Gastroesophageal sphincter (tissue), 3 donors: ENCODE measurements around the gene ALS2.

Experiments
- EP300 ChIP-seq: sonication (generic); formaldehyde crosslinking; IDR thresholded peaks from one replicate; pipeline ENCODE4 v1.6.1; 2017; ENCODE audit warnings: antibody characterized with exemption, mild to moderate bottlenecking
- POLR2A ChIP-seq, 2 donors: fragments of 450-650 bp; IDR thresholded peaks; one replicate each; pipeline ENCODE4 v1.6.1; 2017; ENCODE audit warnings: antibody characterized with exemption in 2 of 2, mild to moderate bottlenecking in 2 of 2, moderate library complexity in 1 of 2
- TF ChIP-seq, protein P1 (sequence below), 4 experiments: fragments of 200-600 bp in 2 of 4; fragments of 450-650 bp in 2 of 4; sonication (generic) in 1 of 4; IDR thresholded peaks; one replicate each; pipeline ENCODE4 v1.5.1; 2017 to 2019; ENCODE audit warnings: antibody characterized with exemption in 4 of 4, mild to moderate bottlenecking in 2 of 4, moderate library complexity in 2 of 4

DNA sequence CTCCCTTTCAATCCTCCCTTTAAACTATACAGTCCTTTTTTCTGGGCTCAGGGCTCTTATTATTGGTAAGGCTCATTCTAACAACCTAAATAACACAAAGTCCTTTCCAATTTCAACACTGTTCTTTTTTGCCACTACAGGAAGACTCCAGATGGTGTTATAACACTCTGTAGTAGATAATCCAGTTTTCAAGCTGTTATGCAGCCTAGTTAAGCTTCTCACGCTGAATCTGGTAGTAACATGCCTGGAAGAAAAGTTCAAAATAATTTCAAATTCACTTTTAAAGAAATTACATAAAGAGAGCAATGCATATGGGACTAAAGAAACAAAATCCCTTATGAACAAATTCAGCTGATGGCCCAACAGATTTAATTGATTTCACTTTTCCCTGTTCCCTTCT lies 79.1 kb downstream of the ALS2 start:
- TF ChIP-seq, protein P1, sequence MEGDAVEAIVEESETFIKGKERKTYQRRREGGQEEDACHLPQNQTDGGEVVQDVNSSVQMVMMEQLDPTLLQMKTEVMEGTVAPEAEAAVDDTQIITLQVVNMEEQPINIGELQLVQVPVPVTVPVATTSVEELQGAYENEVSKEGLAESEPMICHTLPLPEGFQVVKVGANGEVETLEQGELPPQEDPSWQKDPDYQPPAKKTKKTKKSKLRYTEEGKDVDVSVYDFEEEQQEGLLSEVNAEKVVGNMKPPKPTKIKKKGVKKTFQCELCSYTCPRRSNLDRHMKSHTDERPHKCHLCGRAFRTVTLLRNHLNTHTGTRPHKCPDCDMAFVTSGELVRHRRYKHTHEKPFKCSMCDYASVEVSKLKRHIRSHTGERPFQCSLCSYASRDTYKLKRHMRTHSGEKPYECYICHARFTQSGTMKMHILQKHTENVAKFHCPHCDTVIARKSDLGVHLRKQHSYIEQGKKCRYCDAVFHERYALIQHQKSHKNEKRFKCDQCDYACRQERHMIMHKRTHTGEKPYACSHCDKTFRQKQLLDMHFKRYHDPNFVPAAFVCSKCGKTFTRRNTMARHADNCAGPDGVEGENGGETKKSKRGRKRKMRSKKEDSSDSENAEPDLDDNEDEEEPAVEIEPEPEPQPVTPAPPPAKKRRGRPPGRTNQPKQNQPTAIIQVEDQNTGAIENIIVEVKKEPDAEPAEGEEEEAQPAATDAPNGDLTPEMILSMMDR (IDR thresholded peaks at IDR 0.05) = no peak
- TF ChIP-seq POLR2A (IDR thresholded peaks at IDR 0.05) (no peak), EP300 (no peak)
